Measurements from ENCODE around the gene SCN1B.
"Not testable (repeated sequence)": the region's sequence is repeated elsewhere in the genome, so short reads cannot be mapped to it uniquely, and the experiment has no call there.

The SCN1B gene

DNA sequence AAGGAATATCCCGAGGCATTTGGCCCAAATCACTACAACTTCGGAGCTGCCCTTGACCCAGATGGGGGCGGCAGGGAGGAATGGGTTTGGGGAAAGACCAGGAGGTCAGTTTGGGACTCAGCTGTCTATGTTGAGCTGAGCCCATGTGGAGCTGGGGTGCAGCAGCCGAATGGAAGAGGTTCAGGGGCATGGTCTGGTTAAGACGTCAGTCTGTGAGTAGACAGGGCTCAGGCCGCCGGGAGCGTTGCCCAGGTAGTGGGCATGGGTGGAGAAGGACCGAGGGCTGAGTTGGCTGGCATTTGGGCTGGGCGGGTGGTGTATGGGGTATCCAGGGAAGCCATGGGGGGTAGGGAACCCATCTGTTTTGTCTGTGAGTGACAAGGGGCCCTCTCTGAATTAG, 9.3 kb upstream of the SCN1B start:
- no peak for DNase-seq

DNA sequence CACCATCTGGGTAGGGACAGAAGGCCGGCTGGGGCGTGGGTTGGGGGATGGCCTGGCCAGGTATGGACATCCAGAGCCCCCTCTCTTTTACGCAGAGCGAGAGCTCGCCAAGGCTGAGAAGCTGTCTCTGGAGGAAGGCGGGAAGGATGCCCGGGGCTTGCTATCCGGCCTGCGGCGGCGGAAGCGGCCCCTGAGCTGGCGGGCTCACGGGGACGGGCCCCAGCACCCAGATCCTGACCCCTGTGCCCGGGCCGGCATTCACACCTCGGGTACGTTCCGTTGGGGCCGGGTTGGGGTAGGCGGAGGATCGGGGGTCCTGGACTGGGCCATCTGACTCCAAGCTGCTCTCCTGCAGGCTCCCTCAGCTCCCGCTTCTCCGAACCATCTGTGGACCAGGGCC, 8.7 kb upstream of the SCN1B start:
- DNase-seq = no peak

DNA sequence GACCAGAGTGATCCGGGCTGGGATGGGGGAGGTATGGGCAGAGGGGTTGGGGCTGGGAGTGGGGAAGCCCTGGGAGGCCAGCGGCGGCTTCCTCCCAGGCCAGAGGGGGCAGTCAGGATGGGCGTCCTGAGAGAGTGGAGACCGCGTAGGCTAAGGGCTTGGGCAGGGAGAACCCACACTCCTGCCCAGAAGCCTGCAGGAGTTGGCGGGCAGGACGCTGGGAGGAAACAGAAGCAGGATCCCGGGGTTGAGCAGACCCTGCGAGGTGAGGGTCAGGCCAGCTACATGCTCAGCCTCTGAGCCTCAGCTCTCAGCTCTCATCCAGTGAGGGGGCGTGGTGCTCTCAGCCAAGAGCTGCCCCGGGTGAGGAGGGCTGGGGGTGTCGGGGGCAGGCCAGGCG, 7.8 kb upstream of the SCN1B start:
- DNase-seq = no peak

DNA sequence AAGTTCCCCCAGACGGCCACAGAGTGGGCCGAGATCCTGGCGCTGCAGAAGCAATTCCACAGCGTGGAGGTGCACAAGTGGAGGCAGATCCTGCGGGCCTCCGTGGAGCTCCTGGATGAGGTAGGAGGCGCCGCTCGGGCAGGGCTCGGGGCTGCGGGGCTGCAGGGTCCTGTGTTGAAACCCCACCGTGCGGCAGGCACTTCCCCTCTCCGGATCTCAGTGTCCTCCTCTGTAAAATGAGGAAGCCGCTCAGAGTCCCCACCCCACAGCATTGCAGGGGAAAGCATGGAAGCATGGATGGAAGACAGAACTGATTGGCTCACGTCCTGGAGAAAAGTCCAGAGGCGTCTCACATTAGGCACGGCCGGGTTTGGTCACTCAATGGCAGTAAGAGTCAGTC, 6.8 kb upstream of the SCN1B start:
- no peak for DNase-seq

DNA sequence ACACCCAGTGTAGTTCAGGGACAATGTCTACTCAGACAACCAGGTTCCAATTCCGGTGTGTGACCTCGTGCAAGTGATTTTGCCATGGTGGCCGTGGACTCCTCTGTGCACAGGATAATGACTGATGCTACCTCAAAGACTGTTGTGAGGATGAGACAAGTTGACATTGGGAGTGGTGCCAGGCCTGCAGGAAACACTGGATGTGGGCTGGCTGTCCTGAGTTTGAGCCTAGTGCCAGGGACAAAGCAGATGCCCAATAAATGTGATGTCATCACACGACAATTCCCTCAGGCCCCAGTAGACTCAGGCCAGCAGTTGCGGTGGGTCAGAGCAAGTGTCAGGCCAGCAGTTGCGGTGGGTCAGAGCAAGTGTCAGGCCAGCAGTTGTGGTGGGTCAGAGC, 6.2 kb upstream of the SCN1B start:
- DNase-seq = no peak

DNA sequence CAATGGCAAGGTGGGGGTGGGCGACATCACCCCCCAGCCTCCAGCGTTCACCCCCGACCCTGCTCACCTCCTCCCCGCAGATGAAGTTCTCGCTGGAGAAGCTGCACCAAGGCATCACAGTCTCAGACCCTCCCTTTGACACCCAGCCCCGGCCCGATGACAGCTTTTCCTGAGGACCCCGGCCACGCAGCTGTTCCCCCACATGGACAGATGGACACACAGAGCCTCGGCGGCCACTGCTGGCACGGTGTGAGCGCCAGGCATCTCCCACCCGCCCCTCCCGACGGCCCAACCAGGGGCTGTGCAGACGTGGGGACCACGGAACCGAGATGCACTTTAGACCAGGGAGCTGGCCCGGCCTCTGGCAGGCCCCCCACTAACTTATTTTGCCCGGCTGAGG, 4.3 kb upstream of the SCN1B start:
- no peak for DNase-seq

DNA sequence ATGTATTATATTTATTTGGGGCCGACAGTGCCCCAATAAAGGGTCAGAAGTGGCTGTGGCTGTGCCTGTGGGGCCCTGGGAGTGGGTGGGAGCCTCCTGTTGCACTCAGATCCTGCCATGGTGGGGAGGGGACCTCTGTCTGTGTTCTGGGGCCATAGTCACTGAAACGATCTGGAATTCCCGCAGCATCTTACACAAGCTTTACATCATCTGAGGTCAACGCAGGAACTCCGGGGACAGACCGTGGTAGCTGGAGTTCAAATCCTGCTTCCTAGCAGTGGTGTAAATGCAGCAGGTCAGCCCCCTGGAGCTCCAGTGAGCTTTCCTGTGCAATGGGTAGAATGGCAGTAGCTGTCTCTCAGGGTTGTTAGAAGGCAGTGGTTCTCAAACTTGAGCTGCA, 3.9 kb upstream of the SCN1B start:
- DNase-seq = no peak

DNA sequence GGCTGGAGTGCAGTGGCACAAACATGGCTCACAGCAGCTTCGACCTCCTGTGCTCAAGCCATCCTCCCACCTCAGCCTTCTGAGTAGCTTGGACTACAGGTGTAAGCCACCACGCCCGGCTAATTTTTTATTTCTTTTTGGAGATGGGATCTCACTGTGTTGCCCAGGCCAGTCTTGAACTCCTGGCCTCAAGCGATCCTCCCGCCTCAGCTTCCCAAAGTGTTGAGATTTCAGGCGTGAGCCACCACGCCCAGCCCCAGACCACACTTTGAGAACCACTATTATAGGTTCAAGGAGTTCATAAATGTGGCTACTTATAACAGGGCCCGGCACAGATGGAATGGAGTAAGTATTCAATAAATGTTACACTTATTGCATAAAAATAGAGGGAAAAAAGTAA, 3.3 kb upstream of the SCN1B start:
- no peak for DNase-seq

DNA sequence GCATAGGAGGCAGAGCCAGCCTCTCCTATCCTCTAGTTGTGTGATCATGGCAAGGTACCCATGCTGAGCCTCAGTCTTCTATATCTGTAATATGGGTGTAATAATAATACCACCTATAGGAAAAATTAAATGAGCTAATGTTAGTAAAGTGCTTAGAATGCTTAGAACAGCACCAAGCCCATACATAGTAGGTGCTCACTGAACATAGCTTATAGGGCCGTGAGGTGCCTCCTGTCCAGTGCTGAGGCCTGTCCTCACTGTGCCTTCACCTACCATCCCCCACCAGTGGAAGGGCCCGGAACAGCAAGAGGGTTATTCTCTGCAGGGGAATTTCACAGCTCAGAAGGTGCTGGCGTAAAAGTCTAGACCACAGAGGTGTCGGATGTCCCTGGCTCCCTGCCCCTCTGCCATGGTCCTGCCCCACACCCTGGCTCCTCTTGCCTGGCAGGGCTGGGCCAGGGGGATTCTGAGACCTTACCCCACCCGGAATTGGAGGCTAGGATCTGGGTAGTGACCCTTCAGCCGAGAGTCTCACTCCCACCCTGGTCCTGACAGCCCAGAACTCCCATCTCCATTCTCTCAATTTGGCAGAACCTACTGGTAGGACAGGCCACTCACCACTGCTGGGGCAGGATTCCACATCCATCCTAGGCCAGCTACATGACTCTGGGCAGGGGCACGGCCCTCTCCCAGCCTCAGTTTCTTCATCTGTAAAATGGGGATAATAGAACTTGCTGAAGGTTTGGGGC, 2.2 kb upstream of the SCN1B start:
- DNase-seq = no peak

DNA sequence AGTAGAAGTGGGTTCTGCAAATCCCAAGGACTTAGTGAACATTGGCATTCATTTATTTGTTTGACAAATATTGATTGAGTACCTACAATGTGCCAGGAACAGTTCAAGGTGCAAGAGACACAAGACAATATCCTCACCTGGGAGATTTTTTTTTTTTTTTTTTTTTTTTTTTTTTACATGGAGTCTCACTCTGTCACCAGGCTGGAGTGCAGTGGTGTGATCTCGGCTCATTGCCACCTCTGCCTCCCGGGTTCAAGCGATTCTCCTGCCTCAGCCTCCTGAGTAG, 1.7 kb upstream of the SCN1B start:
- DNase-seq = not testable (repeated sequence)

DNA sequence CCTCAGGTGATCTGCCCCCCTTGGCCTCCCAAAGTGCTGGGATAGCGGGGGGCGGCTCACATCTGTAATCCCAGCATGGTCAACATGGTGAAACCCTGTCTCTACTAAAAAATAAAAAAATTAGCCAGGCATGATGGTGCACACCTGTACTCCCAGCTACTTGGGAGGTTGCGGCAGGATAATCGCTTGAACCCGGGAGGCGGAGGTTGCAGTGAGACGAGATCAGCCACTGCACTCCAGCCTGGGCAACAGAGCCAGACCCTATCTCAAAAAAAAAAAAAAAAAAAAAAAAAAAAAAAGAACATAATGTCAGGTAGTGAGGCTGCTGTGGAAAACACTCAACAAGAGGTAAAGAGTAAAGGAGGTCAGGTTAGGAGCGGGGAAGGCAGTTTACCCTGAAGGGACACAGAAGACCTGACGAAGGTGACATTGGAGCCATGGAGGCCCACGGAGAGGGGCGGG, 964 bp upstream of the SCN1B start:
- DNase-seq = not testable (repeated sequence)

DNA sequence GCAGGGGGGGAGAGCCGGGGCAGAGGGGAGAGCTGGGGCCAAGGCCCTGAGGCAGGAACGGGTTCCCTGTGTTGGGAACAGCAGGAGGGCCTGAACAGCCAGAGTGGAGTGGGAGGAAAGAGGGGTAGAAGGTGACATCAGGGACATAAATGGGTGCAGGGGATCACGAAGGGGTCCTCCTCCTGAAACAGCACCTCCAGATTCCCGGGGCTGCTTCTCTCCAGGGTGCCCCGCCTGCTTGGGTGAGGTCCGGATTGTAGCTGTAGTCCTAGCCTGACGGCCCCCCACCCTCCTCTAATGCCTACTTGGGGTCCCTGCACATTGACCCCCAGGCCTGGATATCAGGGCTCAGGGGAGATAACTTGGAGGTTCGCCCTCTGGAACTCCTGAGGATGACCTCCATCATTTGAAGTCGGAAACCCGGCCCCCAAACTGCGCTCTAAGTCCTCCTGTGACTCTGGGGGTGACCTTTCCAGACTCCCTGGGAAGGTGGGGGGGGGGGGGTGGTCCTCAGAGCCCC, 473 bp upstream of the SCN1B start:
- DNase-seq = peak; percentile 30

DNA sequence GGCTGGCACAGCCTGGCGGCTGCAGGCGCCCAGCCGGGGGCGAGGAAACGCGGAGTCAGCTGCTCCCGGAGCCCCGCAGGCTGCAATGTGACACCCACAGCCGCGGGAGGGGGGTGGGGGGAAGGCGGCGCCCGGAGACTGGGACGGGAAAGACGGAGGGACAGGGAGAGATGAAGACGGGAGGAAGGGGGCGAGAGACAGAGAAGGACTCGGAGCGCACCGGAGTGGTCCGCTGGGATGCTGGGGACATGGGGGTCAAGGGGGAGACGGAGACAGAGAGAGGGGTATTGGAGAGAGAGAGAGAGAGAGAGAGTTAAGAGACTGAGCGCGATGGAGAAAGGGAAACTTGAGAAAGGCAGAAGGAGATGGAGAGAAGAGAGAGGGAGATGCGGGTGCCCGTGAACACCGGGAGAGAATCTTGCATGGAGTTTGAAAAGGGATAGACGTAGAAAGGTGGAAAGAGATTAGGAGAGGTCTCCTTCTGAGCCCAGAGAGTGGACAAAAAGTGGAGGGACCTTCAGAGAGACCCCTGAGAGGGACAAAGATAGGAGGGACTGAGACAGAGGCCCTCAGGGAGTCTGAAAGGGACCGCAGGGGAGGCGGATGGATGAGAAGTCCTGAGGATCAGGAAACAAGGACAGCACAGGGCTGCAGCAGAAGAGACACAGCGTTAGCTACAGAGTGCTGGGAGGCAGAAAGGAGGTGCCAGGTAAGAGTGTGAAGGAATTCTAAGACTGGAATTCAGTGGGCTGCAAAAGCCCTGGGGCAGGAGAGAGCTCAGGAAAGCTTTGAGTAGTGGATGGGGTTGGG, 1.0 kb downstream of the SCN1B start:
- DNase-seq = no peak

DNA sequence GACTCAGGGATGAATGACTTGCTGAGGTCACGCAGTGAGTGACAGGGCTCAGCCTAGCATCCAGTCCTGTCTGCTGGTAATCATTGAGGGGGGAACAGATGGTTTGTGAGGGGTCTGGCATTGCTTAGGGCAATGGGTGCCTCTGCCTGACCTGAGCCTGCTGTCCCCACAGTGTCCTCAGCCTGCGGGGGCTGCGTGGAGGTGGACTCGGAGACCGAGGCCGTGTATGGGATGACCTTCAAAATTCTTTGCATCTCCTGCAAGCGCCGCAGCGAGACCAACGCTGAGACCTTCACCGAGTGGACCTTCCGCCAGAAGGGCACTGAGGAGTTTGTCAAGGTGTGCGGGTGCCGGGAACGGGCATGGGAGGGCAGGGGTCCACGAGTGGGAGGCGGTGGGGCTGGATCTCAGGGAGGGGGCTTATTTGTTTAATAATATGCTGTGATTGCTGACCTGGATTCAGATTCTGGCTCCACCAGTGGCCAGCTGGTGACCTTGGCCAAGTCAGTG, 2.1 kb downstream of the SCN1B start:
- no peak for DNase-seq

DNA sequence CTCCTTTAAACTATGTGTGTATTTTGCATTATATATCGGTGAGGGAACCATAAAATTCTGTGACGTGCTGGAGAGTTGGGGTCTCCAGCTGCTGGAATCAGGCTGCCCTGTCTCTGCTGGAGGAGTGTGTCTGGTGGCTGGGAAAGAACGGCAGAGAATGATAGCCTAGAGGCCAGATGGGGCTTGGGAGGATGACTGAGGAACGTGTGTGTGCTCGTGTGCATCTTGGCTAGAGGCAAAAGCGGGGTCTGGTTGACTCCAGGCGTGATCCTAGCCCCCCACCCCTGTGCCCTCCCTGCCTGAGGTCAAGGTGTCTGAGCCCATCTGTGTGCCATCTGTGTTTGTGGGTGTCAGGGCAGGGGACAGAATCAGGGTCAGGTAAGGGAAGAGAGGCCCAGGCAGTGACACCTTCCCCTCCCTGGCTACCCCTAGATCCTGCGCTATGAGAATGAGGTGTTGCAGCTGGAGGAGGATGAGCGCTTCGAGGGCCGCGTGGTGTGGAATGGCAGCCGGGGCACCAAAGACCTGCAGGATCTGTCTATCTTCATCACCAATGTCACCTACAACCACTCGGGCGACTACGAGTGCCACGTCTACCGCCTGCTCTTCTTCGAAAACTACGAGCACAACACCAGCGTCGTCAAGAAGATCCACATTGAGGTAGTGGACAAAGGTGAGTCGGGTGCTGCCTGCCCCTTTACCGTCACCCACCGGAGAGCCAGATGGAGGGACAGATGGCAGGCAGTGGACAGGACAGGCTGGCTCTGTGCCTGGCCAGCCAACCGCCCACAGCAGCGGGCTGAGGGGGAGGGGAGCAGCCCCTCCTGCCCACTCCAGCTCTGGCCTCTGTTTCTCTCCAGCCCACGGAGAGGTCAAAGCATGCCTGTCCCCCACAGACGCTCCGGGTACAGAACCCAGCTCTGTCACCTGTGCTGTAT, 3.1 kb downstream of the SCN1B start:
- DNase-seq = no peak

DNA sequence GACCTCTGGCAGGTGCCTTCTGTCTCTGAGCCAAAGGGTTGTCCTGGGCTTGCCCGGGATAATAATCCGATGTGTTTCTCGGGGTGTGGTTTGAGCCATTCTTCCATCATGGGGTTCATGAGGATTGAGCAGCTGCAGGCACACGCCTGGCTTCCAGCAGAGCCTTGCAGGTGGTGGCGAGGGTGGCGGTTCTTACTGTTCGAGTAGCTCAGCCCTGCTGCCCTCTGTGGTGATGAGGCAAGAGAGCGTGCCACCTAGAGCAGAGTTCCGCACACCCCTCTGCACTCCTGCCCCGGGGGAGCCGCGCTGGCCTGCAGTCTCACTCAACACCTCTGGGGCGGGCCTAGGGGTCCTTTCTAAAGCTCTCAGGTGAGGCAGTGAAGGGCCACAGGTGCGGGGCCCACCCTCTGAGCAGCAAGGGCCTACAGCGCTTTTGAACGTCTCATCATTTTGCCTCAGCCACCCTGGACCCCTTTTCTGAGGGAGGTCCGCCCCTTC, 3.8 kb downstream of the SCN1B start:
- DNase-seq = no peak

DNA sequence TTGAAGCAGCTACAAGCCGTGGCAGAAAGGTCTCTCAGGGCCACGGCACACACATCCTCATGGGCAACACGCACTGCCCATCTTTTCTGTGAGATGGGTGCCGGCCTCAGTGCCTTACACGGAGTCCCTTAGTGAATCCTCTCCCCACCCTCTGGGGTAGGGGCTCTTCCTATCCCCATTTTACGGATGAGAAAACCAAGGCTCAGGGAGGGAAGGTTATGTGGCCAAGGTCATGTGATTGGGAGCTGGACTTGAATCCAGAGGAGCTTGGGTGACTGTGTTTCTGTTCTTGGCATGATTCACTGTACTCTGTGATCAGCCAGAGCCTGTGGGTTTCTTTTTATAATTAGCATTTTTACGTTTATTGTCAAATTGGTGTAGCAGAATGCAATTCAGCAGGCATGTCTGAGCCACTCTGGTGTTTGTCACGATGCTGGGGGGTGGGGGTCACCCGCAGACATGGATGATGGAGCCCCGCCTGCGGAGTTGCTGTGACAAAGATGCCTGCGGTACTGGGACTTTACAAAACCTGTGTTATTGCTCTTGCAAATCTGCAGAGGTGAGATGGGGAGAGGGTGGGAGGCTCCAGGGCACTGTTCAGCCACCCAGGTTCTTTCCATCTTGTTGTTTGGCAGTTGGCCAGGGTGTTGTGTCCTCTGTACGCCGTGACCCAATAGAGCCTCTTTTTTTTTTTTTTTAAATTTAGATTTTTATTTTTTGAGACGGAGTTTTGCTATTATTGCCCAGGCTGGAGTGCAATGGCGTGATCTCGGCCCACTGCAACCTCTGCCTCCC, 4.5 kb downstream of the SCN1B start:
- DNase-seq = no peak

DNA sequence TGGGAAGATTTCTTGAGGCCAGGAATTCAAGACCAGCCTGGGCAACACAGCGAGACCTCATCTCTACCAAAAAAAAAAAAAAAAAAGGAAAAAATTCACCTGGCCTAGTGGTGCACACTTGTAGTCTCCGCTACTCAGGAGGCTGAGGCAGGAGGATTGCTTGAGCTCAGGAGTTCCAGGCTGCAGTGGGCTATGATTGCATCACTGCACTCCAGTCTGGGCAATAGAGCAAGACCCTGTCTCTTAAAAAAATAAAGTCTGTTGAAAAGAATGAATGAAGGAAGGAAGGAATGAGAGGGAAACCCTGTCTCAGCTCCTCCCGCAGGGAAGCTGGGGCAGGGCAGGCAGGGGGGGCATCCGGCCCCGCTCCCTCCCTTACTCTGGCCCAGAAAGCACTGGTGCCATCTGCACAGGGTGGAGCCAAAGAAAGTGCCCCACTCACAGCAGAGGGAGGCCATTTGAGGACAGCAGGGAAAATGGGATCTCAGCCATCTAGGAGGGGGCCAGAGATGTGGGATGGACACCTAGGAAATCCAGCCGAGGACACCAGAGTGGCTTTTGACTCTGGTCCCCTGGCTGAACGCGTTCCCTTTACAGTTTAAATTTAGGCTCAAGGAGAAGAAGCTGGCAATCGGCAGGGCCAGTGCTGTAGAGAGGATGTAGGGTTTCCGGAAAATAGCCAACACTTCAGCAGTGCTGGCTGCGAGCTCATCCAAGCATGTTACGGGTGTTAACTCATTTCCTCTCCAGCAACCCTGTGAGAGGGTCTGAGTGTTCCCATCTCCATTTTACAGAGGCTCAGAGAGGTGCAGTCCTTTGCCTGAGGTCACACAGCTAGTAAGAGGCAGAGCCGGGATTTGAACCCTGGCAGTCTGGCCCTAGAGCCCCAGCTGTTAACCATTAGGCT, 7.7 kb downstream of the SCN1B start:
- no peak for DNase-seq

DNA sequence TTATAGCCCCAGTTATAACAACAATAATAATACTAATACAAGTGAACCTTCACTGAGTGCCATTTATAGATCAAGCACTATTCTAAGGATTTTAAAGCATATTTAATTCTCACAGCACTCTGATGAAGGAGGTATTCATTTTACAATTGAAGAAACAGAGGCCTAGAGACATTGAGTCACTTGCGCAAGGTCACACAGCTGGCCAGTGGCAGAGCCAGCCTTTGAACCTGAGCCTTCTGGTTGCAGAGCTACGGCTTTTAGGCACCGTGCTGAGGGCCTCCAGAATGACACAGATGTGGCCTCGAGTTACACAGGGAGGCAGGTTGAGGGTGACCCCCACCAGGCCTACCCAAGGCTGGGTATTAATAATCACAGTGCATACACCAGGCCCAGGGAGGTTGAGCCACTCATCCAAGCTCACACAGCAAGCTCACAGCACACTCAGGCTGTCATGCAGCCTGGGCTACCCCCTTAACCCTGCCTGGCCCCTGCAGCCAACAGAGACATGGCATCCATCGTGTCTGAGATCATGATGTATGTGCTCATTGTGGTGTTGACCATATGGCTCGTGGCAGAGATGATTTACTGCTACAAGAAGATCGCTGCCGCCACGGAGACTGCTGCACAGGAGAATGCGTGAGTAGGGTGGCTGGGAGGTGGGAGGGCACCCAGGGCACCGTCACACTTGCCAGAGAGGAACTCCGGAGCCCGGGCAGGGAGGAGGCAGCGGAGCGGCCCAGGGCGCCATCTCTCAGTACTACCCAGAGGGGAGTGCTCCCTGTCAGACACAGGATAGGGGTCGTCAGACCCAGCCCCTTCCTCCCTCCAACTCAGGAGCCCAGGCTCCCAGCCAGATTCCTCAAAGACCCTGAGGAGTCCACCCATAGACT, 8.6 kb downstream of the SCN1B start:
- DNase-seq = peak; percentile 25
